ENCODE data around the gene TACC3. TPM values are rescaled to one million over a fixed set of nuclear protein-coding genes. Genes with fewer than 3 reads are reported as not detected.

Gene TACC3
- total and polyA plus RNA-seq, 2 donors (not counting 1 experiment from before 2014, with no cell fraction given): 7.3 to 10.2 TPM

- Histone ChIP-seq H3K36me3 (ENCODE audit: control insufficient read depth, insufficient read depth, low read length) (peaks cover 44% of the 10 kb centered on the region), H4K20me1 (ENCODE audit: control insufficient read depth, extremely low read depth, insufficient read depth, low read length) (no peaks in the 10 kb centered on the region), H3K27ac (ENCODE audit: insufficient read depth, low read length) (no peak overlapping the region), H3K27me3 (ENCODE audit: control insufficient read depth, insufficient read depth, low read length) (no peaks in the 10 kb centered on the region), H3K9me3 (ENCODE audit: control insufficient read depth, insufficient read depth, low read depth, low read length) (peaks cover 2% of the 10 kb centered on the region), H3K4me2 (ENCODE audit: extremely low read depth, insufficient read depth, low read length) (no peak overlapping the region), H3K79me2 (ENCODE audit: control insufficient read depth, insufficient read depth, low read length) (no peaks in the 10 kb centered on the region), H2AFZ (ENCODE audit: low read length) (no peak overlapping the region), H3K4me1 (ENCODE audit: control insufficient read depth, extremely low read depth, insufficient read depth, low read length) (no peaks in the 10 kb centered on the region), H3K4me3 (replicated peaks in 1 of 4; ENCODE audit: control extremely low read depth in 1 of 4, insufficient read depth in 1 of 4, low read depth in 3 of 4, low read length in 4 of 4) (no peak overlapping the region), H3K9ac (ENCODE audit: insufficient read depth, low read length) (no peak overlapping the region)
- DNase-seq (ENCODE audit: low read depth in 2 of 2): no peak
- TF ChIP-seq CTCF (conservative IDR thresholded peaks at IDR 0.05 in 1 of 2, IDR thresholded peaks at IDR 0.05 in 1 of 2; ENCODE audit: low read depth in 1 of 2, low read length in 2 of 2) (no peak), EZH2 (IDR thresholded peaks at IDR 0.05; ENCODE audit: low read length, missing control alignments) (no peak)
Measured at GRCh38 chr4:1740021-1740545, 18.8 kb downstream of the TACC3 start.

GRCh38 chr4:1741208-1741607 lies 19.9 kb downstream of the TACC3 start:
- Histone ChIP-seq H3K79me2 (ENCODE audit: control insufficient read depth, insufficient read depth, low read length) (no peaks in the 10 kb centered on the region), H3K9me3 (ENCODE audit: control insufficient read depth, insufficient read depth, low read depth, low read length) (peaks cover 2% of the 10 kb centered on the region), H3K36me3 (ENCODE audit: control insufficient read depth, insufficient read depth, low read length) (peaks cover 40% of the 10 kb centered on the region)

GRCh38 chr4:1743551-1743950 lies 22.2 kb downstream of the TACC3 start:
- Histone ChIP-seq H3K4me1 (ENCODE audit: control insufficient read depth, extremely low read depth, insufficient read depth, low read length) (no peaks in the 10 kb centered on the region), H3K4me2 (ENCODE audit: extremely low read depth, insufficient read depth, low read length) (no peak overlapping the region), H3K79me2 (ENCODE audit: control insufficient read depth, insufficient read depth, low read length) (no peaks in the 10 kb centered on the region), H4K20me1 (ENCODE audit: control insufficient read depth, extremely low read depth, insufficient read depth, low read length) (peaks cover 2% of the 10 kb centered on the region), H2AFZ (ENCODE audit: low read length) (no peak overlapping the region), H3K9ac (ENCODE audit: insufficient read depth, low read length) (no peak overlapping the region), H3K9me3 (ENCODE audit: control insufficient read depth, insufficient read depth, low read depth, low read length) (no peaks in the 10 kb centered on the region), H3K4me3 (replicated peaks in 1 of 4; ENCODE audit: control extremely low read depth in 1 of 4, insufficient read depth in 1 of 4, low read depth in 3 of 4, low read length in 4 of 4) (no peak overlapping the region), H3K27ac (ENCODE audit: insufficient read depth, low read length) (no peak overlapping the region), H3K27me3 (ENCODE audit: control insufficient read depth, insufficient read depth, low read length) (no peaks in the 10 kb centered on the region), H3K36me3 (ENCODE audit: control insufficient read depth, insufficient read depth, low read length) (peaks cover 26% of the 10 kb centered on the region)
- TF ChIP-seq CTCF (conservative IDR thresholded peaks at IDR 0.05 in 1 of 2, IDR thresholded peaks at IDR 0.05 in 1 of 2; ENCODE audit: low read depth in 1 of 2, low read length in 2 of 2) (no peak), EZH2 (IDR thresholded peaks at IDR 0.05; ENCODE audit: low read length, missing control alignments) (no peak)
- DNase-seq (ENCODE audit: low read depth in 2 of 2): no peak

More at GRCh38 chr4:1741208-1741607, 19.9 kb downstream of the TACC3 start:
- Histone ChIP-seq H3K4me2 (ENCODE audit: extremely low read depth, insufficient read depth, low read length) (no peak overlapping the region), H3K27ac (ENCODE audit: insufficient read depth, low read length) (no peak overlapping the region), H3K4me1 (ENCODE audit: control insufficient read depth, extremely low read depth, insufficient read depth, low read length) (no peaks in the 10 kb centered on the region), H2AFZ (ENCODE audit: low read length) (no peak overlapping the region), H3K4me3 (replicated peaks in 1 of 4; ENCODE audit: control extremely low read depth in 1 of 4, insufficient read depth in 1 of 4, low read depth in 3 of 4, low read length in 4 of 4) (no peak overlapping the region), H4K20me1 (ENCODE audit: control insufficient read depth, extremely low read depth, insufficient read depth, low read length) (peaks cover 2% of the 10 kb centered on the region), H3K9ac (ENCODE audit: insufficient read depth, low read length) (no peak overlapping the region), H3K27me3 (ENCODE audit: control insufficient read depth, insufficient read depth, low read length) (no peaks in the 10 kb centered on the region)
- no peak for TF ChIP-seq CTCF (conservative IDR thresholded peaks at IDR 0.05 in 1 of 2, IDR thresholded peaks at IDR 0.05 in 1 of 2; ENCODE audit: low read depth in 1 of 2, low read length in 2 of 2)
- no peak for TF ChIP-seq EZH2 (IDR thresholded peaks at IDR 0.05; ENCODE audit: low read length, missing control alignments)
- no peak for DNase-seq (ENCODE audit: low read depth in 2 of 2)

All from fibroblast of lung (primary cell).